ENCODE measurements around the gene TFEB.
"Not testable (repeated sequence)": the region's sequence is repeated elsewhere in the genome, so short reads cannot be mapped to it uniquely, and the experiment has no call there.

Gene TFEB

GRCh38 chr6:41735427-41736185 is at the start of gene TFEB:
TSS of gene TFEB (minus strand) at chr6:41735608. CDS start at chr6:41691213, 44,395 bp downstream.
- no peak for FAIRE-seq

- FAIRE-seq = no peak
Observed at GRCh38 chr6:41784581-41785171, 49.3 kb upstream of the TFEB start.

GRCh38 chr6:41783106-41783780 is 47.8 kb upstream of the TFEB start:
- FAIRE-seq = no peak

GRCh38 chr6:41781366-41781730 is 45.9 kb upstream of the TFEB start:
- FAIRE-seq = no peak

GRCh38 chr6:41780551-41781365 is 45.4 kb upstream of the TFEB start, which contains the start of gene PRICKLE4:
TSS of gene PRICKLE4 (plus strand) at chr6:41780782. CDS start at chr6:41783474, 2,692 bp downstream.
- no peak for FAIRE-seq

GRCh38 chr6:41779788-41780550 is 44.6 kb upstream of the TFEB start, which contains the start of gene FRS3:
TSS of gene FRS3 (minus strand) at chr6:41779900. CDS start at chr6:41776987, 2,913 bp downstream.
- no peak for FAIRE-seq

- no peak for FAIRE-seq
Observed at GRCh38 chr6:41779336-41779735, 43.9 kb upstream of the TFEB start.

- no peak for FAIRE-seq
Observed at GRCh38 chr6:41778895-41779294, 43.5 kb upstream of the TFEB start.

GRCh38 chr6:41777551-41778285 is 42.3 kb upstream of the TFEB start:
- no peak for FAIRE-seq

- no peak for FAIRE-seq
Observed at GRCh38 chr6:41775293-41775882, 40.0 kb upstream of the TFEB start.

- FAIRE-seq = no peak
Observed at GRCh38 chr6:41774841-41775240, 39.4 kb upstream of the TFEB start.

- FAIRE-seq = no peak
Observed at GRCh38 chr6:41771058-41771983, 35.9 kb upstream of the TFEB start.

- FAIRE-seq = no peak
Observed at GRCh38 chr6:41770381-41771057, 35.1 kb upstream of the TFEB start.

GRCh38 chr6:41769376-41769775 is 34.0 kb upstream of the TFEB start:
- no peak for FAIRE-seq

- FAIRE-seq = no peak
Observed at GRCh38 chr6:41768545-41769308, 33.3 kb upstream of the TFEB start.

- FAIRE-seq = no peak
Observed at GRCh38 chr6:41767112-41767833, 31.9 kb upstream of the TFEB start.

- FAIRE-seq = not testable (repeated sequence)
Observed at GRCh38 chr6:41766043-41766664, 30.7 kb upstream of the TFEB start.

All from colon (tissue), 2 donors.